GM18873 (cell line): ENCODE results near the gene TMEM181.
"Not testable (repeated sequence)": the region's sequence is repeated elsewhere in the genome, so short reads cannot be mapped to it uniquely, and the experiment has no call there.

Experiments
- ATAC-seq: cut with Tn5 transposase; IDR thresholded peaks from one replicate; pipeline ENCODE4 v1.9.1; 2021; ENCODE audit warnings: mild to moderate bottlenecking, moderate library complexity, moderate number of reproducible peaks; ENCODE audit not compliant: unreplicated experiment, low FRiP score

Gene TMEM181

GRCh38 chr6:158536891-158537798 lies 22.7 kb upstream of the TMEM181 start:
- ATAC-seq, result no peak

DNA sequence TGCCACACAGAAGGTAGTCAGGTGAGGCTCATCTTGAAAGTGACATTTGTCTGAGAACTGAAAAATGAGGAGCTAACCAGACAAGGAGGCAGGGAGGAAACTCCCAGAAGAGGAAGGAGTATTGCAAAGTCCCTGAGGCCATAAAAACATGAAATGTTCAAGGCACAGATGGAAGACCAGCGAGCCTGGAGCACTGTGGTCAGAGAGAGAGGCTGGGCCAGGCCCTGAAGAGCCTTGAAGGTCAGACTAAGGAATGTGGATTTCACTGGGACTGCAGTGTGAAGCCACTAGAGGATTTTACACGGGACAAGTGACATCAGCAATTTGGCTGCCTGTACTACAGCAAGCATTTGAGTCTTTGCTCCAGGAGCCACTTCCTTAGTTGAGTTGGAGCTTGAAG lies 21.1 kb upstream of the TMEM181 start:
- no peak for ATAC-seq

GRCh38 chr6:158539413-158539812 lies 20.5 kb upstream of the TMEM181 start:
- no peak for ATAC-seq

- no peak for ATAC-seq
Observed at GRCh38 chr6:158539881-158540280, 20.0 kb upstream of the TMEM181 start.

DNA sequence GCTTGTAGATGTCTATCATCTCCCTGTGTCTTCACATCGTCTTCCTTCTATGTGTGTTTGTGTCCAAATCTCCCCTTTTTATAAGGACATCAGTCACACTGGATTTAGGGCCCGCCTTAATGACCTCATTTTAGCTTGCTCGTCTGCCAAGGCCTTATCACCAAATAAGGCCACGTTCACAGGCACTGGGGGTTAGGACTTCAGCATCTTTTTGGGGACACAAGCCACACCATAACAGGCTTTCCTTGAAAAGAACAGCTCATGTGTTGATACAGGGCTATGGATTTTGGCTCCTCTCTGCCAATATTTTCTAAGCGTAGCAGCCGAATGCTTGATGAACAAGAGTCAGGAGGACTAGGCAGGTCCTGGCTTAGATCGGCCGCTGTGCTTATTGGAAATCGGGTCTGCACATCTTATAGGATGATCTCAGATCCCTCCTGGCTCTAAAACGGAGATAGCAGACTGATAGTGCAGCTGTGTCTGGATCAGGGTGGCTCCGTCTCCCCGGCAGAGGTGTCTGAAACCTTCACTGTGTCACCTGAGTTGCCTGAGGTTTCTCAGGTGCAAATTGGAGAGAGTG lies 16.2 kb upstream of the TMEM181 start:
- ATAC-seq, result no peak

DNA sequence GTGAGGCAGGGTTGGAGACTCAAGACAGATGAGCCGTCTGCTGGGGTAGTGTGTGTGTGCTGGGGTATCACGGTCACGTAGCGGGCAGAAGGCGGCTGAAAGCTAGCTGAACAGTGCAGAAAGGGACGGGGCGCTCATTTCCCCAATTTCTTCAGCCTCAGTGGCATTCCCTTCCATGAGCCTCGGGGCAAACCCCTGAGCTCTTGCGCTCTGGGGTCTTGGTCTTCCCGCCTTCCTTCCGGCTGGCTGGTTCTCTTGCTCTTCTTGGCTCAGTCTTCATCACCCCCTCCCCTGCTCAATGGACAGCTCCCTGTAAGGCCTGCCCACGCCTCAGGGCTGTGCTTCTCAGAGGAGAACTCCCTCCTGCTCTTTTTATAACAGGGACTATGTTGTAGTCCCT lies 15.5 kb upstream of the TMEM181 start:
- no peak for ATAC-seq

GRCh38 chr6:158545043-158545966 lies 14.6 kb upstream of the TMEM181 start:
- ATAC-seq, result no peak

DNA sequence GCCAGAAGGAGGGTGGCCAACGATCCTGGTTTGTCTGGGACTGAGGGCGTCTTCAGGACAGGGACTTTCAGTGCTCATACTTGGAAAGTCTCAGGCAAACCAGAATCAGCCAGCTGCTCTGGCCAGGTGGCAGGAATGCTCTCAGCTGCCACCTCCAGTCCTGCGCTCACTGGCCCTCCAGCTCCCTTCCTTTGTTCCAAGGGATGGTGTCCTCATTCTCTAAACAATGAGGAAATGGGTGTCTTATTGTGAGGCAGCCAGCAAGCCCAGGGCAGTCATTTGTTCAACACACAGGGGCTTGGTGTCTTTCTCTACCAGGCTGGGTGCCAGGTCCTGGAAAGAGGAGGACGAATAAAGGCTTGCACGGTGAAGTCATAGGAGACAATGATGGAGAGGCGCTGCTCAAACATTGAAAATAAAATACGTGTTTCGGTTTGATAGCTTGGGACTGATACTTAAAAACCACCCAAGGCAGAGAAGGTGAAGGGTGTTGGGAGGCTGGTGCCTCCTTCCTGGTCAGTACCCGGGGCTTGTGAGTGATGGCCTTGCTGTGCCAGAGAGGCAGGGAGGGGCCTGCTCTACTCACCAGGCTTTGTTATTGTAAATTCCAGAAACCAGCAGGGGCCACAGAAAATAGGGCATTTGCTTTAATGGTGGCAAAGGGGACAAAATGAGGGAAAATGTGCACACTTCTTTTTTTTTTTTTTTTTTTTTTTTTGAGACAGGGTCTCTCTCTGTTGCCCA lies 11.3 kb upstream of the TMEM181 start:
- ATAC-seq, result no peak

DNA sequence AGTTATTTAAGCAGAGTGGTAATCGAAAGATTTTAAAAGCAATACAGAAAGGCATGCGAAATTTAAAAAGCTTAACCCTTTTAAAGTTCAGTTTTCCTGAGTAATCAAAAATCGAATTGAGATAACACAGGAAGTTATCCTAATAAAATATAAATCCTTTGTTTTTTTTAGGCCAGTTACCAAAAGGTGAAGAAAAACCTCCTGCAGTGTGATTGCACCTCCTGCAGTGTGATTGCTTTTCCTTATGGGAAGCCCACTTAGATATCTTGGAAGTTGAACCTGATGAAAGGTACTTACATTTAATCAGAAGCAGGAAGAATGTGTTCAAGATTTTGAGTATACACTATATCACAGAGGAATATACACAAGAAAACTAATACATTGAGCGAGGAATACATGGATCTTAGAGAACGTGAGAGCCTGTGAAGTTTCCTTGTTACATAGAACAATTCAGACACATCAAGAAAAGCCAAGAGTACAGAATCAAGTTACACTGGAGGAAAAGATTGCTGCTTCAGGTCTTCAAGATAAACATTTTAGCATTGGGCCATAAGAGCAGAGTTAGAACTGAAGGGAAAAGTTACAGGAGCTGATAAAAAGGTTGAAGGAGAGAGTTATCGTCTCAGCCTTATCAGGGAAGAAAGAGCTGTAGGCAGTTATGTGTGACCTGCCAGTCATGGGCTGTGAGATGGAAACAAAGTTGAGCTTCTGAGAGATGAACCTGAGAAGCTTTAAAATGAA lies 7.7 kb upstream of the TMEM181 start:
- ATAC-seq, result no peak

DNA sequence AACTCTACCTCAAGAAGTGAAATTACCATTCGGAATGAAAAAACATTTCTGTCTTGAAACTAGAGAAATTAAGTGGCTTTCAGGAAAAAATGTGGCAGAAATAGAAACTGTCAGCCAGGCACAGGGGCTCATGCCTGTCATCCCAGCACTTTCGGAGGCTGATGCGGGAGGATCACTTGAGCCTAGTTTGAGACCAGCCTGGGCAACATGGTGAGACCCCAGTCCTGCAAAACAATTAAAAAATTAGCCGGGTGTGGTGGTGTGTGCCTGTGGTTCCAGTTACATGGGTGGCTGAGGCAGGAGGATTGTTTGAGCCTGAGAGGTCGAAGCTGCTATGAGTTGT lies 7.1 kb upstream of the TMEM181 start:
- no peak for ATAC-seq

GRCh38 chr6:158554611-158555361 lies 5.1 kb upstream of the TMEM181 start:
- no peak for ATAC-seq

GRCh38 chr6:158556113-158556512 lies 3.8 kb upstream of the TMEM181 start:
- no peak for ATAC-seq

GRCh38 chr6:158557110-158557509 lies 2.8 kb upstream of the TMEM181 start:
- not testable (repeated sequence) for ATAC-seq

DNA sequence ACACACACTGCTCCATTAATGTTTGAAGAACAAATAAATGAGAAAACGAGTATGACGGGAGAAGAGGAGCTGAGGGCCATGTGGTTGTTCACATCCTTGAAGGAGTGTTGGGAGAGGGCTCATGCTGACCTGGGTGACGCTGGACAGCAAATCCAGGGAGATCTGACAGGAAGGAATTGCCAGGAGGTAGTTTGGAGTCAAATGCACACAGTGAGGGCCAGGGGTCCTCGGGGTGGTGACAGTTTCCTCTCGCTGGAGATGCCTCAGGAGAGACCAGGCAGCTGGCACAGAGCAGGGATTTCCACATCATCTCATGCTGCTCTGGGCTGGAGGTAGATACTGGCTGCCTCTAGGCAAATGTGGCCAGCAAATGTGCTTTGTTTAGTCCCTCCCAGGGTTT lies 2.0 kb upstream of the TMEM181 start:
- no peak for ATAC-seq

DNA sequence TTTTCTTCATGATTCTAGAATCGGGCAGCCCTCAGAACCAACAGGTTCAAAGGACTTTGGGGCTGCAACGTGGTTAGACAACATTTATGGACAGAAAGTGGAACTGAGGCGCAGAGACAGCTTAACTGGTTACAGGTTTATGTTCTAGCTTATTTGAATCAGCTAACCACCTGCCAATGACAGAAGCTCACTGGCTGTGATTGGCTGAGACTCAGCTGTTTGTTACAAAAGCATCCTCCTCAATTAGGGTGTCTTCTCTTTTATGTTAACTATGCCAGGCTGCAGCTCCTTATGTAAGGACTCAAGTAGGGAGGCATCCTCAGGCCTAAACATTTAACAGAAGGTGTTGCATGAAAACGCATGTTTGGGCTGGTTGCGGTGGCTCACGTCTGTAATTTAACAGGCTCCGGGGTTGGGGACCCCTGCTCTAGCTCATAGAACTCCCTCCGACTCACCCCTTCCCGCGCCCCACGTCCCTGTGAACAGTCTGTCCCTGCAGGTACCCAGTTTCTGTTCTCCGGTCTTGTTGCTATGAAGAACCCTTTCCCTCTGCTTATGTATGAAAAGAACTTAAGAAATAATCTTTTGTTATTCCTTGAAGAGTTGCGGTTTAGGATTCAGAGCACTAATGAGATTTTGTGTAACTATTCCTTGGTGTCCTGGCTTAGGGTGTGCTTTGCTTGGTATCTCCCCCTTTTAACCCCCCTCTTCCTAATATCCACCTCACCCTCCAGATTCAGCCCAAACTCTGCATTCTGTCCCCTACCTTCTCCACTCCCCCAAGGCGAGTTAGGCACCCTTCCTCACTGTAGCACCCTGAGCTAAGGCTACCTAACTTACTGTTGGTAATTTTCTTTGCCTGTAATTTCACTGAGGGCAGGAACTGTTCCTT lies 1.2 kb upstream of the TMEM181 start:
- no peak for ATAC-seq

GRCh38 chr6:158559338-158559894 lies 475 bp upstream of the TMEM181 start:
- no peak for ATAC-seq

DNA sequence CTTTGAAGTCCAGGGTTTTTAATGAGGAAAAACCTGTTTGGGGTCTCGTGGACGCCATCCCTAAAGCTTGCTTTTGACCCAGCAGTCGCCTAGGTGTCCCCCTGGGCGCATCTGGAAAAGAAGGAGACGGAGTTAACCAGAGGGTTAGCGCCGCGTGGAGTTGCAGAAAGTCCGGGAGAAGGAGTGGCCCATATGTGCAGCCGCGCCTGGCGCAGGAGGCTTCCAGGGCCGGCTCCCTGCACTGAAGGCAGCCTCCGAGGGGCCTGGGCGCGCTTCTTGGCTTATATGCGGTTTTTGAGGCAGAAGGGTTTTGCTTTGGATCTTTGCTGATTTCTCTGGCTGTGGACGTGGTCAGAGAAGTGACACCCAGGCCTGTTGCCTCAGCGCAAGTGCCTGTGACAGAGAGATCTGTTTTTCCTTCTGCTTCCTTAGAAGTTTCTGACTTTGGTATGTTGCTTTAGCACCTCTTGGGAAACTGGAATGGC lies 987 bp downstream of the TMEM181 start:
- ATAC-seq, result no peak
